Breast epithelium (tissue), 4 donors: Measurements from ENCODE around the gene ZNF408. TPM values are rescaled to one million over a fixed set of nuclear protein-coding genes. Genes with fewer than 3 reads are reported as not detected.
A peak's percentile ranks its signal among the peaks of the same experiment; 100 is the strongest.

Source experiments
- DNase-seq, 2 donors: peaks; one replicate each; pipeline ENCODE4 v3.0.0-alpha.2; 2019; ENCODE audit warnings: low spot score in 2 of 2
- H3K27ac ChIP-seq, 2 donors: fragments of 200-600 bp; sonication (generic) in 1 of 2; one replicate each; pipeline ENCODE4 v1.5.1; 2016 to 2019; ENCODE audit warnings: mild to moderate bottlenecking in 1 of 2
- H3K27me3 ChIP-seq, 2 donors: fragments of 200-600 bp; sonication (generic) in 1 of 2; one replicate each; pipeline versions ENCODE4 v1.5.1 to v1.6.0; 2017 to 2019; ENCODE audit warnings: control low read depth in 1 of 2, mild to moderate bottlenecking in 1 of 2
- H3K36me3 ChIP-seq: fragments of 200-600 bp; one replicate; pipeline ENCODE4 v1.5.1; 2019
- H3K4me1 ChIP-seq, 2 donors: fragments of 200-600 bp; sonication (generic); one replicate each; pipeline ENCODE4 v1.5.1; 2016 to 2019; ENCODE audit warnings: control low read depth in 1 of 2
- H3K4me3 ChIP-seq, 3 donors: fragments of 200-600 bp; sonication (generic); 1 replicate in 2 of 3; 2 replicates in 1 of 3; pipeline ENCODE4 v1.5.1; 2016 to 2019; ENCODE audit warnings: mild to moderate bottlenecking in 3 of 3, moderate library complexity in 2 of 3
- H3K9me3 ChIP-seq, 2 donors: fragments of 200-600 bp; sonication (generic) in 1 of 2; one replicate each; pipeline ENCODE4 v1.5.1; 2016 to 2019; ENCODE audit warnings: control low read depth in 1 of 2
- CTCF ChIP-seq, 3 donors: fragments of 450-650 bp; IDR thresholded peaks; one replicate each; pipeline ENCODE4 v1.5.1; 2016 to 2017; ENCODE audit warnings: antibody characterized with exemption in 3 of 3, mild to moderate bottlenecking in 3 of 3, moderate library complexity in 3 of 3
- POLR2A ChIP-seq: fragments of 450-650 bp; IDR thresholded peaks from one replicate; pipeline ENCODE4 v1.6.1; 2016; ENCODE audit warnings: antibody characterized with exemption, mild to moderate bottlenecking, moderate library complexity
- POLR2AphosphoS5 ChIP-seq, 3 donors: sonication (generic); formaldehyde crosslinking; IDR thresholded peaks; one replicate each; pipeline ENCODE4 v1.6.1; 2017; ENCODE audit warnings: antibody characterized with exemption in 3 of 3
- intact Hi-C: fragments of 100-400 bp; cut with DNase I; formaldehyde crosslinking; loops from one replicate; pipeline ENCODE4 v1.15.1; 2023; ENCODE audit warnings: low total_unique reads
- total RNA-seq, 3 donors: library from RNA; depleted of rRNA; stranded (reverse); fragments of >200 nt; gene quantifications; one replicate each; pipeline ENCODE4 v1.1.0, GENCODE V29; 2016

ZNF408 gene
- total RNA-seq, 3 donors from 2014 or later = 6.4 to 8.0 (median 7.5) TPM

- Histone ChIP-seq H3K4me1 (no peaks in the 10 kb centered on the region), H3K9me3 (no peaks in the 10 kb centered on the region), H3K27me3 (no peaks in the 10 kb centered on the region), H3K36me3 (peaks cover 10% of the 10 kb centered on the region), H3K4me3 (no peak overlapping the region), H3K27ac (peak overlapping the region in 1 of 2 donors; percentile 61)
- intact Hi-C loops = no loop called here
- no peak for DNase-seq
- TF ChIP-seq CTCF (IDR thresholded peaks at IDR 0.05) (no peak), POLR2A (no peak), POLR2AphosphoS5 (IDR thresholded peaks at IDR 0.05) (no peak)
These were observed 17.8 kb upstream of the ZNF408 start for GRCh38 chr11:46682773-46683752.

GRCh38 chr11:46684367-46684766 is 16.5 kb upstream of the ZNF408 start:
- H3K4me3 ChIP-seq = no peak overlapping the region
- no peaks in the 10 kb centered on the region for H3K9me3 ChIP-seq
- intact Hi-C loops = no loop called here
- no peak for DNase-seq
- H3K27me3 ChIP-seq = no peaks in the 10 kb centered on the region
- H3K36me3 ChIP-seq = peaks cover 5% of the 10 kb centered on the region
- H3K4me1 ChIP-seq = no peaks in the 10 kb centered on the region
- no peak for TF ChIP-seq CTCF (IDR thresholded peaks at IDR 0.05)
- no peak for TF ChIP-seq POLR2AphosphoS5 (IDR thresholded peaks at IDR 0.05)
- TF ChIP-seq POLR2A = no peak
- peak overlapping the region in 1 of 2 donors; percentile 61 for H3K27ac ChIP-seq

GRCh38 chr11:46686886-46687795 is 13.7 kb upstream of the ZNF408 start:
- no peaks in the 10 kb centered on the region for H3K4me1 ChIP-seq
- H3K27me3 ChIP-seq = no peaks in the 10 kb centered on the region
- H3K4me3 ChIP-seq = no peak overlapping the region
- peak in 1 of 2 donors; percentile 23 for DNase-seq
- peak overlapping the region; percentile 57 to 85 for H3K27ac ChIP-seq
- no peaks in the 10 kb centered on the region for H3K9me3 ChIP-seq
- TF ChIP-seq CTCF (IDR thresholded peaks at IDR 0.05) (no peak), POLR2A (no peak), POLR2AphosphoS5 (IDR thresholded peaks at IDR 0.05) (no peak)
- intact Hi-C loops = no loop called here
- H3K36me3 ChIP-seq = no peaks in the 10 kb centered on the region

GRCh38 chr11:46690702-46691101 is 10.1 kb upstream of the ZNF408 start:
- intact Hi-C loops = no loop called here
- no peaks in the 10 kb centered on the region for H3K9me3 ChIP-seq
- TF ChIP-seq POLR2AphosphoS5 (IDR thresholded peaks at IDR 0.05) (no peak), POLR2A (no peak), CTCF (IDR thresholded peaks at IDR 0.05) (no peak)
- H3K27me3 ChIP-seq = no peaks in the 10 kb centered on the region
- DNase-seq = no peak
- no peaks in the 10 kb centered on the region for H3K36me3 ChIP-seq
- H3K4me3 ChIP-seq = no peak overlapping the region
- H3K4me1 ChIP-seq = no peaks in the 10 kb centered on the region
- H3K27ac ChIP-seq = peak overlapping the region in 1 of 2 donors; percentile 26
